ENCODE results near the gene PSMA7.

Gene PSMA7

GRCh38 chr20:62161347-62161746 lies 18.2 kb upstream of the PSMA7 start:
- Histone ChIP-seq H2AFZ (ENCODE audit: low read length, unreplicated experiment) (no peak overlapping the region), H3K27me3 (ENCODE audit: insufficient read depth, low read length) (no peaks in the 10 kb centered on the region), H3K36me3 (ENCODE audit: insufficient read depth, low read length) (peaks cover 2% of the 10 kb centered on the region; the same call in 1 of the 2 replicates), H3K4me1 (ENCODE audit: control insufficient read depth, insufficient read depth, low read length, unreplicated experiment) (peaks cover 30% of the 10 kb centered on the region), H3K27ac (ENCODE audit: low read depth, low read length) (peak overlapping the region; percentile 54; the same call in 1 of the 2 replicates), H3K79me2 (ENCODE audit: control insufficient read depth, insufficient read depth, low read length, unreplicated experiment) (peaks cover 38% of the 10 kb centered on the region), H3K4me3 (ENCODE audit: low read depth, low read length) (peak overlapping the region; percentile 48; the same call in 1 of the 2 replicates)

- no peak overlapping the region for H2AFZ ChIP-seq (ENCODE audit: low read length, unreplicated experiment)
- H3K27me3 ChIP-seq (ENCODE audit: insufficient read depth, low read length): no peaks in the 10 kb centered on the region
- no peaks in the 10 kb centered on the region; the same call in 1 of the 2 replicates for H3K36me3 ChIP-seq (ENCODE audit: insufficient read depth, low read length)
- peak overlapping the region; percentile 54; the same call in 1 of the 2 replicates for H3K27ac ChIP-seq (ENCODE audit: low read depth, low read length)
- H3K4me1 ChIP-seq (ENCODE audit: control insufficient read depth, insufficient read depth, low read length, unreplicated experiment): peaks cover 25% of the 10 kb centered on the region
- peaks cover 39% of the 10 kb centered on the region for H3K79me2 ChIP-seq (ENCODE audit: control insufficient read depth, insufficient read depth, low read length, unreplicated experiment)
- H3K4me3 ChIP-seq (ENCODE audit: low read depth, low read length): peak overlapping the region; percentile 48; the same call in 1 of the 2 replicates
These were observed 17.7 kb upstream of the PSMA7 start for GRCh38 chr20:62160876-62161275.

- no peak overlapping the region for H3K4me3 ChIP-seq (ENCODE audit: low read depth, low read length)
- H3K4me1 ChIP-seq (ENCODE audit: control insufficient read depth, insufficient read depth, low read length, unreplicated experiment): peaks cover 28% of the 10 kb centered on the region
- H3K27ac ChIP-seq (ENCODE audit: low read depth, low read length): no peak overlapping the region
- H3K27me3 ChIP-seq (ENCODE audit: insufficient read depth, low read length): no peaks in the 10 kb centered on the region
- no peaks in the 10 kb centered on the region; the same call in 1 of the 2 replicates for H3K36me3 ChIP-seq (ENCODE audit: insufficient read depth, low read length)
- H2AFZ ChIP-seq (ENCODE audit: low read length, unreplicated experiment): no peak overlapping the region
- H3K79me2 ChIP-seq (ENCODE audit: control insufficient read depth, insufficient read depth, low read length, unreplicated experiment): peaks cover 42% of the 10 kb centered on the region
These were observed 17.1 kb upstream of the PSMA7 start for GRCh38 chr20:62160253-62160652.

GRCh38 chr20:62159839-62160238 lies 16.6 kb upstream of the PSMA7 start:
- H3K79me2 ChIP-seq (ENCODE audit: control insufficient read depth, insufficient read depth, low read length, unreplicated experiment): peaks cover 42% of the 10 kb centered on the region
- no peak overlapping the region for H3K27ac ChIP-seq (ENCODE audit: low read depth, low read length)
- H3K4me1 ChIP-seq (ENCODE audit: control insufficient read depth, insufficient read depth, low read length, unreplicated experiment): peaks cover 29% of the 10 kb centered on the region
- H3K27me3 ChIP-seq (ENCODE audit: insufficient read depth, low read length): no peaks in the 10 kb centered on the region
- no peak overlapping the region for H3K4me3 ChIP-seq (ENCODE audit: low read depth, low read length)
- no peaks in the 10 kb centered on the region; the same call in 1 of the 2 replicates for H3K36me3 ChIP-seq (ENCODE audit: insufficient read depth, low read length)
- H2AFZ ChIP-seq (ENCODE audit: low read length, unreplicated experiment): no peak overlapping the region

- Histone ChIP-seq H3K79me2 (ENCODE audit: control insufficient read depth, insufficient read depth, low read length, unreplicated experiment) (peaks cover 47% of the 10 kb centered on the region), H3K36me3 (ENCODE audit: insufficient read depth, low read length) (peaks cover under 1% of the 10 kb centered on the region; the same call in 1 of the 2 replicates), H3K4me1 (ENCODE audit: control insufficient read depth, insufficient read depth, low read length, unreplicated experiment) (peaks cover 29% of the 10 kb centered on the region), H2AFZ (ENCODE audit: low read length, unreplicated experiment) (no peak overlapping the region), H3K27me3 (ENCODE audit: insufficient read depth, low read length) (no peaks in the 10 kb centered on the region), H3K4me3 (ENCODE audit: low read depth, low read length) (no peak overlapping the region), H3K27ac (ENCODE audit: low read depth, low read length) (no peak overlapping the region)
These were observed 15.9 kb upstream of the PSMA7 start for GRCh38 chr20:62159052-62159451.

- peaks cover 29% of the 10 kb centered on the region for H3K4me1 ChIP-seq (ENCODE audit: control insufficient read depth, insufficient read depth, low read length, unreplicated experiment)
- H3K27me3 ChIP-seq (ENCODE audit: insufficient read depth, low read length): no peaks in the 10 kb centered on the region
- H3K27ac ChIP-seq (ENCODE audit: low read depth, low read length): no peak overlapping the region
- H3K79me2 ChIP-seq (ENCODE audit: control insufficient read depth, insufficient read depth, low read length, unreplicated experiment): peaks cover 51% of the 10 kb centered on the region
- peaks cover 5% of the 10 kb centered on the region; the same call in 1 of the 2 replicates for H3K36me3 ChIP-seq (ENCODE audit: insufficient read depth, low read length)
- H2AFZ ChIP-seq (ENCODE audit: low read length, unreplicated experiment): no peak overlapping the region
- no peak overlapping the region for H3K4me3 ChIP-seq (ENCODE audit: low read depth, low read length)
These were observed 15.3 kb upstream of the PSMA7 start for GRCh38 chr20:62158541-62158940.

- Histone ChIP-seq H3K27me3 (ENCODE audit: insufficient read depth, low read length) (no peaks in the 10 kb centered on the region), H3K4me1 (ENCODE audit: control insufficient read depth, insufficient read depth, low read length, unreplicated experiment) (peaks cover 29% of the 10 kb centered on the region), H3K27ac (ENCODE audit: low read depth, low read length) (no peak overlapping the region), H3K36me3 (ENCODE audit: insufficient read depth, low read length) (peaks cover 10% of the 10 kb centered on the region; the same call in 1 of the 2 replicates), H3K4me3 (ENCODE audit: low read depth, low read length) (no peak overlapping the region), H2AFZ (ENCODE audit: low read length, unreplicated experiment) (no peak overlapping the region), H3K79me2 (ENCODE audit: control insufficient read depth, insufficient read depth, low read length, unreplicated experiment) (peaks cover 55% of the 10 kb centered on the region)
These were observed 14.8 kb upstream of the PSMA7 start for GRCh38 chr20:62158088-62158400.

- Histone ChIP-seq H2AFZ (ENCODE audit: low read length, unreplicated experiment) (no peak overlapping the region), H3K27ac (ENCODE audit: low read depth, low read length) (no peak overlapping the region), H3K4me3 (ENCODE audit: low read depth, low read length) (no peak overlapping the region), H3K36me3 (ENCODE audit: insufficient read depth, low read length) (peaks cover 14% of the 10 kb centered on the region; the same call in 1 of the 2 replicates), H3K79me2 (ENCODE audit: control insufficient read depth, insufficient read depth, low read length, unreplicated experiment) (peaks cover 59% of the 10 kb centered on the region), H3K27me3 (ENCODE audit: insufficient read depth, low read length) (no peaks in the 10 kb centered on the region), H3K4me1 (ENCODE audit: control insufficient read depth, insufficient read depth, low read length, unreplicated experiment) (peaks cover 29% of the 10 kb centered on the region)
These were observed 14.3 kb upstream of the PSMA7 start for GRCh38 chr20:62157387-62158087.

GRCh38 chr20:62156592-62157386 lies 13.6 kb upstream of the PSMA7 start:
- H3K79me2 ChIP-seq (ENCODE audit: control insufficient read depth, insufficient read depth, low read length, unreplicated experiment): peaks cover 66% of the 10 kb centered on the region
- H2AFZ ChIP-seq (ENCODE audit: low read length, unreplicated experiment): no peak overlapping the region
- peaks cover 19% of the 10 kb centered on the region; the same call in 1 of the 2 replicates for H3K36me3 ChIP-seq (ENCODE audit: insufficient read depth, low read length)
- no peaks in the 10 kb centered on the region for H3K27me3 ChIP-seq (ENCODE audit: insufficient read depth, low read length)
- peaks cover 28% of the 10 kb centered on the region for H3K4me1 ChIP-seq (ENCODE audit: control insufficient read depth, insufficient read depth, low read length, unreplicated experiment)
- no peak overlapping the region for H3K27ac ChIP-seq (ENCODE audit: low read depth, low read length)
- no peak overlapping the region for H3K4me3 ChIP-seq (ENCODE audit: low read depth, low read length)

- H3K79me2 ChIP-seq (ENCODE audit: control insufficient read depth, insufficient read depth, low read length, unreplicated experiment): peaks cover 65% of the 10 kb centered on the region
- no peak overlapping the region for H2AFZ ChIP-seq (ENCODE audit: low read length, unreplicated experiment)
- H3K36me3 ChIP-seq (ENCODE audit: insufficient read depth, low read length): peaks cover 19% of the 10 kb centered on the region; the same call in 1 of the 2 replicates
- no peaks in the 10 kb centered on the region for H3K27me3 ChIP-seq (ENCODE audit: insufficient read depth, low read length)
- H3K4me1 ChIP-seq (ENCODE audit: control insufficient read depth, insufficient read depth, low read length, unreplicated experiment): peaks cover 23% of the 10 kb centered on the region
- H3K4me3 ChIP-seq (ENCODE audit: low read depth, low read length): no peak overlapping the region
- H3K27ac ChIP-seq (ENCODE audit: low read depth, low read length): no peak overlapping the region
These were observed 13.0 kb upstream of the PSMA7 start for GRCh38 chr20:62156254-62156556.
